Measurements from ENCODE around the gene ALCAM. TPM values are rescaled to one million over a fixed set of nuclear protein-coding genes. Genes with fewer than 3 reads are reported as not detected.

Gene ALCAM
- total RNA-seq, 1 donor from 2014 or later, result 58.4 TPM

DNA sequence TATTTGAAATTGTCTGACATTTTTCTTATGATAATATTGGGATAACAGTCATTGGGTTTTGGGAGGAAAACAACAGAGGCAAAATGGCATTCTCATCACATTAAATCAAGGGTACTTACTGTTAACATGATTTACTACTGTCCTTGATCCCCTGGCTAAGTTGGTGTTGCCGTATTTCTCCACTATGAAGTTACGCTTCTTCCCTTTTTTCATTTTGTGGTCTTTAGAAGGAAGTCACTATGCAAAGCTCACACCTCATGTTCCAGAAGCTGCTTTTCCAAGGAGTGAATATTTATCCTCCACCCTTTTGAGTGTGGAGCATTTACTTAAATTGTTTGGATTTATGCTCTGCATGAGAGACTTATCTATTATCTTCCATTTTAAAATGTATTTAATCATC is 63.7 kb downstream of the ALCAM start:
- no peak for DNase-seq

DNA sequence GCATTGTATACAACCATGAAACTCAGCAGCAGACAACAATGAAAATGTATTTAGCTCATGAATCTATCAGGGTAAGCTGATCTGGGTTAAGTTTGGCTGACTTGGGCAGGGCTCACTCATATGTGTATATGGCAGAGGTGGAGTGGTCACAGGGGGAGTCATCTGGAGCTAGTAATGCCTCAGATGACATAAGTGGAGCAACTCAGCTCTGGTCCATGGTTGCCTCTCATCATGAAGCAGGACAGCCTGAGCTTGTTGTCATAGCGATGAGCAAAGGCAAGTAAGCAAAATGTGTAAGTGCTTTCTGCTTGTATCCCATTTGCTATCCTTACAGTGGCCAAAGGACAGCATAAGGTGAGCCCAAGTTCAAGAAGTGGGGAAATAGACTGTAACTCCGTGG is 64.5 kb downstream of the ALCAM start:
- no peak for DNase-seq

DNA sequence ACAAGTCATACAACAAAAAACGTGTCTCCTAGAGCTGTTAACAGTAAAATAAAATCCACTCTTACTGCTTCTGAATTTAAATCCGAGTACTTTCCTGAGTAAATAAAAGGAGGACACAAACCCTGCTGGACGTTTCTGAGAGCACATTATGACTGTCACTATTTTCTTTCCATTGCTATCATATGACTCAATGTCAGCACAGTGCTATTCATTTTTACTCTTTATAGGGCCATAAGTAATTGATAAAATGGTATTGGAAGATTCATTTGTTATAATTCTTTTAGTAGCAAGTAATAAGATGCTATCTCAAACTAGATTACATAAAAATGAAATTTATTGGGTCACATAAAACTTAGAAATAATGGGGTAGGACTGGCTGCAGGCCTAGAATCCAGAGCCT is 68.6 kb downstream of the ALCAM start:
- no peak for DNase-seq

DNA sequence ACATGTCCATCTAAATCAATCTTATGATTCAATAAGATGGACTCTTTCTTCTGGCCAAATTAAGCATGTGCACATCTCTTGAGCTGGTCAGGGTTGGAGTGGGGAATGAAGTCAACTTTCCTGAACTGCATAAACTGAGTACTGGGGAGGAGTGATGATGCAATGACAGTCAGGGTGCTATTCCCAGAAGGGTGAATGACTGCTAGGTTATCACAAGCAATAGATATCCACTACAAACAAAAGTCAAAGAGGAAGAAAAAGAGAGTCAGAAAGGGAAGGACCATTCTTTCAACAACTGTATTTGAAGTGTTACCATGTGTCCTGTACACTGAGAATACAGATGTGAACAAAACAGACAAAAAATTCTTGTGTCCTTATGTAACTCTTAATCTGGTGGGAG is 70.0 kb downstream of the ALCAM start:
- DNase-seq, result no peak

DNA sequence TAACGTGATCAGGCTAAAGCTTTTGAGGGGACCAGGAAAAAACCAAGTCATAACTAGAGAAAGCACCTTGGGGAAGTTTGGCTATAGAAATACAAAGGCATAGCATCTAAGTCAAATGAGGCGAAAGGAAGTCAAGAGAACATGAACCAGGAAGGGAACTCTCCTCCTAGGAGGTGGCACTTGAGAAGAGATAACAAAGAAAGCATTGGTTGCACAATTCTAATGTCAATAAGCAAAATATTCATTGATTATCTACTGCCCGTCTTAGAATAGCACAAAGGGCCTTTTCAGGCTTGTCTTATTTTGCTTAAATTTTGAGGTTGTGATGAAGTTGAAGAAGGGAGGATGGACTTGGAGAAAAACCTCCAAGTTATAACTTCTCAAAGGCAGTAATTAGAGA is 73.4 kb downstream of the ALCAM start:
- no peak for DNase-seq

GRCh38 chr3:105444725-105445124 is 78.0 kb downstream of the ALCAM start:
- DNase-seq, result no peak

DNA sequence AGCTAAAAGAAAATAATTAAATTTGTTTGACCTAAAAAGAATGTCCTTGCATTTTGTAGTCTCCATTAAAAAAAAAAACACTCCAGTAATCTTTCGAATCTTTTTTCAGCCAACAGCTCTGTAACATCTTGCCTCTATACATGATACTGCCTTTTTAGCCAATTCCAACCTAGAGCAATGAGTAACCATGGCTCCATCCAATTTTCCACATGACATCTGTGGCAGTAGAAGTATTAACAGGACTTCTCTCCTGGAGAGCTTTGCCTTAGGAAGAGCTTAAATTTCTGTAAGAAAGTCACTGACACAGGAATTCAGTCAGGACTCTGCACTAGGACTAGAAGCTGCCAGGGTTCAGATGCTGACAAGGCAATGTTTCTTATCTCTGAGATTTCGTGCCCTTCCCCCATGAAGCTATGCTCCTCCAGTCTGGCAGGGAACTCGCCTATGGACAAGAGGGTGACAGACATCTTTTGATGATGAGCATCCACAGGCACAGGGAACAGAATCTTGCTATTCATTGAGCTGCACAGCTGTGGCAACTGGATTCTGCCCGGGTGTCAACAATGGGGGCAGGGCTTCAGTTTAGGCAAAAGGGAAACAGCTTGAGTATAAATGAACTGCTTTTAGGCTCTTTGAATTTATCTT is 81.8 kb downstream of the ALCAM start:
- peak; percentile 50 for DNase-seq

DNA sequence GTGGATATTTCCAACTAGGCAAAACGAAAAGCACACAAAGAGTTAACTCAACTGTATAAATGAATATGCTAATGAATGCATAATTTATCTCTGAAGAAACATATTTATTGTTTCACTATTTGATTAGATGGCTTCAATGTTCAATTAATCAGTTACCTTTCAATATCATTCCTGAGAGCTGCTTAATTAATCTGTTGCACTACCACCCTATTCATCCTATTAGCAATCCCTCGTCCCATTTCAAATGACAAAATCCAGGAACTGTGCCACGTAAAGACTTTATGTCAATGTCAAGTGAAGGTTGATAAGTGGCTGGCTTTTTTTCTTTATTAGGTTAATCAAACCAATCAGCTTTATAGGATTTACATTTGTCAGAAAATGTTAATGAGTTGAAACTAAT is 82.7 kb downstream of the ALCAM start:
- no peak for DNase-seq

- DNase-seq, result no peak
Measured at GRCh38 chr3:105456017-105456416, 89.3 kb downstream of the ALCAM start.

- DNase-seq, result no peak
Measured at GRCh38 chr3:105458518-105459215, 92.0 kb downstream of the ALCAM start.

DNA sequence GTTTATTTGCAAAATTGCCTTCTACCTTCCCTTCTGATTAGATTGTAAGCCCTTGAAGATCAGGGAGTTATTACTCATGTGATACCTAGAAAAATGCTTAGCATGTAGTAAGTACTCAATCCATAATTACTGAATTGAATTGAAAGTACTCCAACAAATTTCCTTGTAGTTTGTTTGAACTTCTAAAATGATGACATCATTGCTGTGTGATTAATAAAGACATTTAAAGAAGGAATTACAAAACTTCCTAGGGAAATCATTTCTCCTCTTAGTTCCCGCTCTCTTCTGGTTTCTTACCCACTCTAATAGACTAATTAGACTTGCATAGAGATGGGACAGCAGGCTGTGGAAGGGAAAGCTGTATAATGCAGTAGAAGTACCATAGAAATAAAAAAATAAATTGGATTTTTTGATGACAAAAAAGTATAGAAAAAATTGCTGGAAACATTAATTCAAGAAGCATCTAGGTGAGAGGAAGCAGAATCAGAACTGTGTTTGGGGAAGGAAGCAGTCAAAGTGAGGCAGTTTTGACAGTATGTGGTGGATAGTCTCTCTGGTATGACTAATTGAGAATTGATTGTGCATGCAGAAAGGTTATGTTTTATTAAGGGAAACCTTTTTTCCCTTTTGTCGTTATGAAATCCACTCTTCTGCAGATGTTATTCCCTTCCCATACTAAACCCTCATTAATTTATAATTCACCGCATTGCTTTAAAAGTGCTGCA is 93.0 kb downstream of the ALCAM start:
- DNase-seq, result no peak

DNA sequence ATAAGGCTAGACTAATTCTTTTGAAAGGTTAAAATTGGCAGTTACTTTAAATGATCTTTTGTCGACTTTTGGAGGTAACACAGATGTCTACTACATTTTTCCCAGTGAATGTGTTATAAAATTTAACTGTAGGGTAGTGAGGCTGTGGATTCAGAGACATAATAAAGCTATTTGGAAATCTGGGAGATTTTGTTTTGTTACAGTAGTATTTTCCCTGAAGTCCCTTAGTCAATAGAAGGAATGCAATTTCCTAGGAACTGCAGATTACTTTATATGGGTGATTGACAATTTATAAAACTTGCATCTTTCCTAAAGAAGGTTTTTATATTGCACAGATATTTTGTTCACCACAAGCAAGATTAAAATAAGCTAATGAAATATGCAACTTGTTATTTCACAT is 96.9 kb downstream of the ALCAM start:
- DNase-seq, result no peak

DNA sequence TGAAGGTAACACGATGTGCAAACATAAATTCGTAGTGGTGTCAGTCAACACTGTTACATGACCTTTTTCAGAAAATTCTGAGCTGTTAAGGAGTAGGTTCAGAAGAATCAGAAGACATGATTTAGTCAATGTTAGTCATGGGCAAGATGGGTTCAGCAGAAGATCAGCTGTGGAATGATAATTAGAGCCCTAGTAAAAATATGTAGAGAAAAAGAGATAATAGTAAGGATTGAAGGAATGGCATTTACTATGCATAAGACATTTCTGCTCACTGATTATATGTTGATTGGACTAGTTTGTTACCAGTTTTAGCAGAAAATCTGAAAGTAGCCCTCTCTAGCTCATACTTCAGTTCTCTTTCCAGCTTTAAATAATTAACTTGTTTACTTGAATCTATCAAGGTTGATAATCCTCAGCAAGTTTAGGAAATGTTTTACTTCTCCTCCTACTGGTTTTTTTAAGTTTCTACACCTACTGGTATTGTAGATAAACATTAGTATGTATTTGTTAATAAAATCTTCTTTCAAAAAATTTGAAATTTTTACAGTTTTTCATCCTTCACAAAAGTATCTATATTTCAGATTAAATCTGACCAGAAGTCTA is 98.6 kb downstream of the ALCAM start:
- no peak for DNase-seq

DNA sequence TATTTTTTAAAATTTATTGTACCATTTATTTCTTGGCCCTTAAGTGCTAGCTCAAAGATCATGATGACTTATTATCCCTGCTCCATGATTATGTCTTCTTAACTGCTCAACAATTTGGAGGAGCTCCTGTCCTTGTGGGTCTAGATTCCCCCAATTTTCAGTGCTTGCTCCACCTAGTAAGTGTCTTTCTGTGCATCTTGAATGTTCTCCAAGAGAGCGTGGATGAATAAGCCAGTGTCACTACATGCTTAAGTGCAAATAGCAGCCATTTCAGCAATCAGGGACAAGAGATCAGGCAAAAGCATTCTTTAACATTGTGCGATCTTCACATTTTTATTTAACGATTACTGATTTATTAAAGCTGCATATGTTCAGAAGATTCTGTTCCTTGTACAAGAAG is 99.4 kb downstream of the ALCAM start:
- DNase-seq, result no peak

DNA sequence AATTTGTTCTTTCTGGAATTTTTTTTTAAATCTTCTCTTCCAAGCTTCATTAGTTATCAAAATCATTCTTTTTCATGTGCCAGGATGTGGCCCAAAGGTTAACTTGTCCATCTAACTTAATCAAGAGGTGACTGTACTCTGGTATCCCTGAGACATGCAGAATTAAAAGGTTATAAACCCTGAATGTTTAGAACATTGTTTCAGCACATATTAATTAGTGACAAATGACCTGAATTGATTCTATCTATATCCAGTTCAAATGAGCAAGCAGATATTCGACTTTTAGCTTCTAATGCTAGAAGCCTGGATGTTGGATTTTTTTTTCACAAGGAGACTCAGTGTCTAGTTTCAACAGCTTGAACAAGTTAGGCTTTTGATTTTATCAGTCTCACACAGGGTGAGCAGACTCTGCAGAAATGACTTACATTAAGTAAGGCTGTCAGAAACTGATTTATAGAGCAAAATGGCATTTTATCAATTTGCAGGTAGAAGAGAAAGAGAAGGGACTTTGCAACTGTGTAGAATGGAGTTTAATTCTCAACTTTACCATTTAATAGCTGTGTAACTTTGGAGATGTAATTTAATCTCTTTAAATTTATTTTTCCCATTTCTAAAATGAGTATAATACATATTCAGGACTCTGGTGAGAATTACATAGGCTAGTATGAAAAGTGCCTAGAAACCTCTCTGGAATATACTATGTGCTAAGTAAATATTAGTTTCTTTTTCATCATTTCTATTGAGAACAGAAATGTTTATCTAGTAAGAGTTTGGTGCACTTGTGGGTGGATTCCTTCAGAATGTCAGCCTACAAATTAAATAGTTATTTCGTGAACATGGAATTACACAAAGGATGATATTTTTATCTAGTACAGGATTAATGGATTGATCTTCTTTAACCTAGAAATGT is 100.0 kb downstream of the ALCAM start:
- DNase-seq, result no peak

GRCh38 chr3:105470851-105471250 is 104.1 kb downstream of the ALCAM start:
- no peak for DNase-seq

DNA sequence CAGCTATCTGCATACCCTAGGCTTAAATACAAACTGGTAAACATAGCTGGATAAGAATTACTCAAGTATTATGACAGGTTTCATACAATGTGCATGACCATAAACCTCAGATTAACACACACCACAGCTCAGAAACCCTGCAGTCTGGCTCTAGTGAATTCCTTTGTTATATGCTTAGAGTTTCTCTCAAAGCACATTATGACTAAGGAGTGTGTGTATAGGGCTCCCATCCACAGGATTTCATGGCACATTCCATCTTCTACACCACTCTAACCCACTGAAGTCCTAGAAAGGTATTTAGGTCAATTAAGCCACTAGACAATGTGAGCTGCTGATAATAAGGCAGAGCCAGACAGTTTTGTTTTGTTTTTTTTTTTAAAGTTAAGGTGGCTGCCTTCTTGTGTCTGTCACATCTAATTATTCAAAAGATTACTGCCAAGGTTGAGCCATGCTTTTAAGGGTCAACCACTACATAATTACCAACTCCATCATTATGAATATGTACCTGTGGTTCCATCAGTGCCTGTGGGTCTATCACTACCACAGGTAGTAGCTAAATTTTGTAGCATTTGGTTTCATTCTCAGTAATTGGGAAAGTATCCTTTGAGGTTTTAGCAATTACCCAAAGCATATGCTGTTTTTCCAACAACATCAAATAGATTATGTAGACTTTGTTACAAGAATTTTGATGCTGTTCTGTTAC is 107.0 kb downstream of the ALCAM start:
- DNase-seq, result no peak

DNA sequence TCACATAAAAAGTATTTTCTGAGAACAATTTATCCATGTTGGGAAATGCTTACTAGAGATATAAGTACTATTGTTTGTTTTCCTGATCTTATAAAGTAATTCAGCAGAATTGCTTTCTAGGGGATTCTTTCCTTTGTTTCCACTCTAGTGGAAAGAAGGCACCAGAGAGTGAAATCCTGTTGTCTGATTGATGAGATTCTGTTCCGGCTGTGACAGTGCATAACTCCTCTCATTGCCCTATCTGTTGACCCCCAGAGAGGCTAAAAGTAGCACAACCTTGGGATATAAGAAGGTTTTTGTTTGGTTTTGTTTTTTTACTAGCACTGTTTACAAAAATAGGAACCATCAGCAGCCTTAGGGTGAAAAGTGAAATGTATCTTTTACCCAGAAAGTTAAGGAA is 114.1 kb downstream of the ALCAM start:
- no peak for DNase-seq

- DNase-seq, result no peak
Measured at GRCh38 chr3:105483476-105483875, 116.8 kb downstream of the ALCAM start.

DNA sequence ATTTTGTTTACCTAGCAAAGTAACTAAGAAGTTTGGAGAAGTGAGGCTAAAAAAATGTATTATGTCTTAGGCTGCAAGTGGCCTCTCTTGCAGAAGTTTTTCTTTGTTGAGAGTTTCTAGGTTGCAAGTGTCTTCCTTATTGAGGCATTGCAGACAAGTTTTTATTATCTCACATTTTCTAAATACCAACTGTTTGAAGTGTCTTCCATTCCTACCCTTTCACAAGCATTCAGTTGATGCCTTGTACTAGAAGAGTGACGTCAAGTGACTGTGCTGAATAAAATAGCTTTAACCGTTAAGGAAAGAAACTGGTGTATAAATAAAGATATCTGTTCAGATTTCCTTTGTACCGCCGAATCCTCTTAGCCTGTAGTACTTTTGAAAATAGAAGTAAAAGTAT is 123.3 kb downstream of the ALCAM start:
- DNase-seq, result no peak

DNA sequence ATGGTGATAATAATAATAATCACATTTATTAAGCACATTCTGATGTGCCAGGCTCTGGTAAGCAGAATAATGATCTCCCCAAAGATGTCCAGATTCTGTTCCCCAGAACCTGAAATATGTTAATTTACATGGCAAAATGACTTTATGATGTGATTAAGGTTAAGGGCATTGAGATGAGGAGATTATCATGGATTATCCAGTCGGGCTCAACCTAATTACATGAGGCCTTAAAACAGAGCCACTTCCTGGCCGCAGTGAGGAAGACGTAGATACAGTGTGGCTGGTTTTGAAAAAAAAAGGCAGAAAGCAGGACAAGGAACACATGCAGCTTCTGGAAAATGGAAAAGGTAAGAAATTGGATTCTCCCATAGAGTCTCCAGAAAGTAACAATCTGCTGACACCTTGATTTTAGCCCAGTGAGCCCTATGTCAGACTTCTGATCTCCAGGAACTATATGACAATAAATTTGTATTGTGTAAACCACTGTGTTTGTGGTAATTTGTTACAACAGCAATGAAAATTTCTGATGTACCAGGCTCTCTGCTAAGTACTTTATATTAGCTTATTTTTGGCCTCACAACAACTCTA is 126.7 kb downstream of the ALCAM start:
- DNase-seq, result no peak

Measured in tongue (tissue), 2 donors.